ENCODE data around the gene LPCAT1. TPM values are rescaled to one million over a fixed set of nuclear protein-coding genes. Genes with fewer than 3 reads are reported as not detected.
A peak's percentile ranks its signal among the peaks of the same experiment; 100 is the strongest.

The LPCAT1 gene
- total and polyA plus RNA-seq, 2 experiments from 2014 or later: 78.0 to 255 TPM

DNA sequence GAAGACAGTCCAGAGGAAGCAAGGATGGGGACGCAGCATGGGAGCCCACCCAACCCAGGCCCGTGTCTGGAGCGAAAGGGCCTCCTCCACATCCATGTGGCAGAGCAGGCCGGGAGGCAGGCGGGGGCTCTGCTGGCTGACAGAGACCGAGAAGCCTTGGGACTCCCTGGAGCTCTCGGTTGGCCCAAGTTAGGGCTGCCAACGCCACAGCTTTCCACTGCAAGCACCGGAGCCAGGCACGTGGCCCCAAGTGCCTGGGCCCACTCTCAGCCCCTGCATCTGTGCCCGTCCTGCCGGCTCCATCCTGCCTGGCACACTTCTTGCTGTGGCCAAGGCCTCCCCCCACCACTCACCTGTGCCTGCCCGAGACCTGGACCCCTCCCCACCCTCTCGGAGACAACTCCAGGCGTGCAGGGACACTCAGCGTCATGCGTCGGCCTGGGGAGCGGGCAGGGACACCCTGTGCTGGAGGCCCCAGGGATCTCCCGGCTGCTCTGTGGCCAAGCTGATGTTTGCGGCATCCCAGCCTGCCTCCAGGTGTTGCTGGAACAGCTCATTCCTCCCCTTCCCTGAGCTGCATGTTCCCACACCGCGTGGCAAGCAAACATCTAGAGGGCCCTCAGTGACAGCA lies 110.0 kb downstream of the LPCAT1 start (continued):
- TF ChIP-seq, protein P1, sequence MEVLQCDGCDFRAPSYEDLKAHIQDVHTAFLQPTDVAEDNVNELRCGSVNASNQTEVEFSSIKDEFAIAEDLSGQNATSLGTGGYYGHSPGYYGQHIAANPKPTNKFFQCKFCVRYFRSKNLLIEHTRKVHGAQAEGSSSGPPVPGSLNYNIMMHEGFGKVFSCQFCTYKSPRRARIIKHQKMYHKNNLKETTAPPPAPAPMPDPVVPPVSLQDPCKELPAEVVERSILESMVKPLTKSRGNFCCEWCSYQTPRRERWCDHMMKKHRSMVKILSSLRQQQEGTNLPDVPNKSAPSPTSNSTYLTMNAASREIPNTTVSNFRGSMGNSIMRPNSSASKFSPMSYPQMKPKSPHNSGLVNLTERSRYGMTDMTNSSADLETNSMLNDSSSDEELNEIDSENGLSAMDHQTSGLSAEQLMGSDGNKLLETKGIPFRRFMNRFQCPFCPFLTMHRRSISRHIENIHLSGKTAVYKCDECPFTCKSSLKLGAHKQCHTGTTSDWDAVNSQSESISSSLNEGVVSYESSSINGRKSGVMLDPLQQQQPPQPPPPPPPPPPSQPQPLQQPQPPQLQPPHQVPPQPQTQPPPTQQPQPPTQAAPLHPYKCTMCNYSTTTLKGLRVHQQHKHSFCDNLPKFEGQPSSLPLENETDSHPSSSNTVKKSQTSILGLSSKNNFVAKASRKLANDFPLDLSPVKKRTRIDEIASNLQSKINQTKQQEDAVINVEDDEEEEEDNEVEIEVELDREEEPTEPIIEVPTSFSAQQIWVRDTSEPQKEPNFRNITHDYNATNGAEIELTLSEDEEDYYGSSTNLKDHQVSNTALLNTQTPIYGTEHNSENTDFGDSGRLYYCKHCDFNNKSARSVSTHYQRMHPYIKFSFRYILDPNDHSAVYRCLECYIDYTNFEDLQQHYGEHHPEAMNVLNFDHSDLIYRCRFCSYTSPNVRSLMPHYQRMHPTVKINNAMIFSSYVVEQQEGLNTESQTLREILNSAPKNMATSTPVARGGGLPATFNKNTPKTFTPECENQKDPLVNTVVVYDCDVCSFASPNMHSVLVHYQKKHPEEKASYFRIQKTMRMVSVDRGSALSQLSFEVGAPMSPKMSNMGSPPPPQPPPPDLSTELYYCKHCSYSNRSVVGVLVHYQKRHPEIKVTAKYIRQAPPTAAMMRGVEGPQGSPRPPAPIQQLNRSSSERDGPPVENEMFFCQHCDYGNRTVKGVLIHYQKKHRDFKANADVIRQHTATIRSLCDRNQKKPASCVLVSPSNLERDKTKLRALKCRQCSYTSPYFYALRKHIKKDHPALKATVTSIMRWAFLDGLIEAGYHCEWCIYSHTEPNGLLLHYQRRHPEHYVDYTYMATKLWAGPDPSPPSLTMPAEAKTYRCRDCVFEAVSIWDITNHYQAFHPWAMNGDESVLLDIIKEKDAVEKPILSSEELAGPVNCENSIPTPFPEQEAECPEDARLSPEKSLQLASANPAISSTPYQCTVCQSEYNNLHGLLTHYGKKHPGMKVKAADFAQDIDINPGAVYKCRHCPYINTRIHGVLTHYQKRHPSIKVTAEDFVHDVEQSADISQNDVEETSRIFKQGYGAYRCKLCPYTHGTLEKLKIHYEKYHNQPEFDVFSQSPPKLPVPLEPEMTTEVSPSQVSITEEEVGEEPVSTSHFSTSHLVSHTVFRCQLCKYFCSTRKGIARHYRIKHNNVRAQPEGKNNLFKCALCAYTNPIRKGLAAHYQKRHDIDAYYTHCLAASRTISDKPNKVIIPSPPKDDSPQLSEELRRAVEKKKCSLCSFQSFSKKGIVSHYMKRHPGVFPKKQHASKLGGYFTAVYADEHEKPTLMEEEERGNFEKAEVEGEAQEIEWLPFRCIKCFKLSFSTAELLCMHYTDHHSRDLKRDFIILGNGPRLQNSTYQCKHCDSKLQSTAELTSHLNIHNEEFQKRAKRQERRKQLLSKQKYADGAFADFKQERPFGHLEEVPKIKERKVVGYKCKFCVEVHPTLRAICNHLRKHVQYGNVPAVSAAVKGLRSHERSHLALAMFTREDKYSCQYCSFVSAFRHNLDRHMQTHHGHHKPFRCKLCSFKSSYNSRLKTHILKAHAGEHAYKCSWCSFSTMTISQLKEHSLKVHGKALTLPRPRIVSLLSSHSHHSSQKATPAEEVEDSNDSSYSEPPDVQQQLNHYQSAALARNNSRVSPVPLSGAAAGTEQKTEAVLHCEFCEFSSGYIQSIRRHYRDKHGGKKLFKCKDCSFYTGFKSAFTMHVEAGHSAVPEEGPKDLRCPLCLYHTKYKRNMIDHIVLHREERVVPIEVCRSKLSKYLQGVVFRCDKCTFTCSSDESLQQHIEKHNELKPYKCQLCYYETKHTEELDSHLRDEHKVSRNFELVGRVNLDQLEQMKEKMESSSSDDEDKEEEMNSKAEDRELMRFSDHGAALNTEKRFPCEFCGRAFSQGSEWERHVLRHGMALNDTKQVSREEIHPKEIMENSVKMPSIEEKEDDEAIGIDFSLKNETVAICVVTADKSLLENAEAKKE (CRISPR knock-in tag; IDR thresholded peaks at IDR 0.05): no peak
- no peak for TF ChIP-seq ZNF114 (CRISPR knock-in tag; IDR thresholded peaks at IDR 0.05)
- no peak for TF ChIP-seq NANOG (IDR thresholded peaks at IDR 0.05; ENCODE audit: borderline replicate concordance)

DNA sequence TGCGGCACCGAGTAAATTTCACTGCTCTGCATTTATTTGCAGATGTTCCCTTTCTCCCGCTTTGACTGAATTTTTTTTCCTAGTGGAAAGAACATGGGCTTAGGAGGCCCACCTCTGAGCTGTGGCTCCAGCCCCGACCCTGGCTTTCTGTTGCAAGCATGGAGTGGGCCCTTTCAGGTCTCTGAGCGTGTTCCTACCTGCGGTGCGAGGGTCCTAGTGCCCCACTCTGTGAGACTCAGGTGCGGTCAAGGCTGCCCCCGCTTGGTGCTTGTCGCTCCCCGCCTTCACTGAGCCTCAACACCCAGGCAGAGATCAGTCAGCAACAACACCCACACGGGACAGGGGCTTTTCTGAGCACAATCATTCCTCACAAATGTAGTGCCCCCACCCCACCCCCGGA lies 110.5 kb downstream of the LPCAT1 start:
- Mint-ChIP-seq H3K27me3 (ENCODE audit: insufficient read depth, low read depth, poor library complexity) (peaks cover 13% of the 10 kb centered on the region), H3K27ac (no peak overlapping the region), H3K4me1 (peaks cover 17% of the 10 kb centered on the region), H3K9me3 (no peaks in the 10 kb centered on the region; the same call in 2 of the 3 replicates), H3K4me3 (no peak overlapping the region), H3K36me3 (ENCODE audit: low read depth) (no peaks in the 10 kb centered on the region; the same call in 2 of the 3 replicates)
- Histone ChIP-seq H2AFZ (peak overlapping the region; percentile 56), H3K4me2 (peak overlapping the region; percentile 51), H3F3A (replicated peaks; ENCODE audit: low read depth) (peaks cover 4% of the 10 kb centered on the region; the same call in 1 of the 2 replicates), H3K79me2 (replicated peaks; ENCODE audit: insufficient read depth) (no peaks in the 10 kb centered on the region), H3K27ac (ENCODE audit: low read depth) (no peak overlapping the region), H3K4me3 (no peak overlapping the region), H3K27me3 (ENCODE audit: insufficient read depth) (no peaks in the 10 kb centered on the region), H3K9me2 (ENCODE audit: insufficient read depth) (no peaks in the 10 kb centered on the region), H3K36me3 (ENCODE audit: insufficient read depth) (no peaks in the 10 kb centered on the region), H4K20me1 (replicated peaks; ENCODE audit: insufficient read depth) (no peaks in the 10 kb centered on the region), H3K4me1 (ENCODE audit: insufficient read depth) (peaks cover 13% of the 10 kb centered on the region)
- DNase-seq (ENCODE audit: low spot score) (peak; percentile 53), ATAC-seq (peak; percentile 38)
- TF ChIP-seq STAT1 (IDR thresholded peaks at IDR 0.05; ENCODE audit: unreplicated experiment) (no peak), JUNB (IDR thresholded peaks at IDR 0.05; ENCODE audit: unreplicated experiment) (peak; percentile 18)
- TF ChIP-seq, protein P2, sequence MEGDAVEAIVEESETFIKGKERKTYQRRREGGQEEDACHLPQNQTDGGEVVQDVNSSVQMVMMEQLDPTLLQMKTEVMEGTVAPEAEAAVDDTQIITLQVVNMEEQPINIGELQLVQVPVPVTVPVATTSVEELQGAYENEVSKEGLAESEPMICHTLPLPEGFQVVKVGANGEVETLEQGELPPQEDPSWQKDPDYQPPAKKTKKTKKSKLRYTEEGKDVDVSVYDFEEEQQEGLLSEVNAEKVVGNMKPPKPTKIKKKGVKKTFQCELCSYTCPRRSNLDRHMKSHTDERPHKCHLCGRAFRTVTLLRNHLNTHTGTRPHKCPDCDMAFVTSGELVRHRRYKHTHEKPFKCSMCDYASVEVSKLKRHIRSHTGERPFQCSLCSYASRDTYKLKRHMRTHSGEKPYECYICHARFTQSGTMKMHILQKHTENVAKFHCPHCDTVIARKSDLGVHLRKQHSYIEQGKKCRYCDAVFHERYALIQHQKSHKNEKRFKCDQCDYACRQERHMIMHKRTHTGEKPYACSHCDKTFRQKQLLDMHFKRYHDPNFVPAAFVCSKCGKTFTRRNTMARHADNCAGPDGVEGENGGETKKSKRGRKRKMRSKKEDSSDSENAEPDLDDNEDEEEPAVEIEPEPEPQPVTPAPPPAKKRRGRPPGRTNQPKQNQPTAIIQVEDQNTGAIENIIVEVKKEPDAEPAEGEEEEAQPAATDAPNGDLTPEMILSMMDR (conservative IDR thresholded peaks at IDR 0.05; ENCODE audit: low read depth in 2 of 2): peak in 1 of 2 experiments; percentile 49; a peak in 2 of 4 replicates

Measured in GM23338 (cell line).